Left ventricle myocardium inferior (tissue), 1 donor: ENCODE results near the gene TNXB. TPM values are rescaled to one million over a fixed set of nuclear protein-coding genes. Genes with fewer than 3 reads are reported as not detected.

Experiments
- DNase-seq: peaks from one replicate; pipeline ENCODE4 v3.0.0-alpha.2; 2020
- H3K27ac ChIP-seq: fragments of 200-600 bp; replicated peaks from 2 replicates; pipeline ENCODE4 v1.8.0; 2021
- H3K27me3 ChIP-seq: fragments of 200-600 bp; 2 replicates; pipeline ENCODE4 v1.8.0; 2021; ENCODE audit warnings: low read depth
- H3K36me3 ChIP-seq: fragments of 200-600 bp; 2 replicates; pipeline ENCODE4 v1.8.0; 2021
- H3K4me1 ChIP-seq: fragments of 200-600 bp; 2 replicates; pipeline ENCODE4 v1.8.0; 2021
- H3K4me3 ChIP-seq: fragments of 200-600 bp; 2 replicates; pipeline ENCODE4 v1.8.0; 2021; ENCODE audit warnings: mild to moderate bottlenecking, moderate library complexity
- H3K9me3 ChIP-seq: fragments of 200-600 bp; replicated peaks from 2 replicates; pipeline ENCODE4 v1.8.0; 2021
- intact Hi-C: fragments of 100-400 bp; cut with micrococcal nuclease; formaldehyde crosslinking; loops from one replicate; pipeline ENCODE4 v1.11.0; 2022
- total RNA-seq: library from RNA; stranded (reverse); fragmentation: NEBNext Ultra II Directional; extraction: Animal tissue kit (Norgen Biotek cat#: 25700); gene quantifications from one replicate; pipeline ENCODE4 v1.2.1, GENCODE V29; 2021
- TF ChIP-seq, protein P1 (sequence below): fragments of 200-600 bp; IDR thresholded peaks from 2 replicates; pipeline ENCODE4 v1.8.0; 2021; ENCODE audit warnings: antibody characterized with exemption, mild to moderate bottlenecking, borderline replicate concordance
- donor health status: DM: no; HTN: yes; CAD: no; lungs with severe emphysema.

TNXB gene
- total RNA-seq, 1 donor from 2014 or later, result 73.0 TPM

DNA sequence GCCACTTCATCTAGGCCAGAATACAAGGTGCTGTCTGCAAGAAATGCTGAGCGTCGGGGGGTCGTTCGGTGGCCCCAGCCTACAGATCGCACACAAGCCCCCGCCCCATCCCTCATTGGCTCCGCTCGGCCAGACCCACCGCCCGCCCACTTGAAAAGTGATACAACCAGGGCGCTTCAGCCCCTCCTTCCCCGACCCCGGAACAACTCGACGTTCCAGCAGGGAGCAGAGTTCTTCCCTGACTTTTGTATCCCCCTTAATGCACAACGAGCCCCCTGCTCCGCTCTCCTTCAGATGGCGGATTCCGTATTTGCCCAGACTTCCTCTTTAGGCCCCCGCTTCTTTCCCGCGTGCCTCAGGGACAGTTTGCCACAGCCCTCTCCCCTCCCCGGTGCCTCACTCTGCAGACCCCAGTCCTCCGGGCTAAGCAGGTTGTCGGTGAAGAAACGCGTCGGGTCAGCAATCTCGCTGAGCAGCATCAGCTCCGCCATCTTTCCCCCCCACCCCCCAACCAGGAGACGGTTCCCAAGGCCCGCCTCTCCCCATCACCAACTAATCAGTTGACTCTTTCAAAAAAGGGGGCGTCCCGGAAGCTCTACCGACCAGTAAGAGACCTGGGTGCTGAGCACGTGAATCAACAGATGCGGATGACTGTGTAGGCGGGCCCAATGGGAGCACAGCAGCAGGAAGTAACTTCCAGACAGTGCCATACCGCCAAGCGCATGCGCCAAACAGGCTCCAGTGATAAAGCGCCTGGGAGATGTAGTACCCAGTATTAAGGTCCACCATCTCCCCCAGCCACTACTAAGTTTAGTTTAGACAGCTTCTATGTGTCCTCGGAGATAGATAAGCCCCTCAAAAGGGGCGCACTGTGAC lies 18.8 kb upstream of the TNXB start, which contains the start of gene ATF6B:
TSS of gene ATF6B (minus strand) at position 530 of the 876 bp plus-strand sequence. CDS start at position 491, 39 bp downstream.
- H3K27ac ChIP-seq, result peak within 1 kb of the TSS; percentile 93
- intact Hi-C loops, result no loop called here
- TF ChIP-seq, protein P1, sequence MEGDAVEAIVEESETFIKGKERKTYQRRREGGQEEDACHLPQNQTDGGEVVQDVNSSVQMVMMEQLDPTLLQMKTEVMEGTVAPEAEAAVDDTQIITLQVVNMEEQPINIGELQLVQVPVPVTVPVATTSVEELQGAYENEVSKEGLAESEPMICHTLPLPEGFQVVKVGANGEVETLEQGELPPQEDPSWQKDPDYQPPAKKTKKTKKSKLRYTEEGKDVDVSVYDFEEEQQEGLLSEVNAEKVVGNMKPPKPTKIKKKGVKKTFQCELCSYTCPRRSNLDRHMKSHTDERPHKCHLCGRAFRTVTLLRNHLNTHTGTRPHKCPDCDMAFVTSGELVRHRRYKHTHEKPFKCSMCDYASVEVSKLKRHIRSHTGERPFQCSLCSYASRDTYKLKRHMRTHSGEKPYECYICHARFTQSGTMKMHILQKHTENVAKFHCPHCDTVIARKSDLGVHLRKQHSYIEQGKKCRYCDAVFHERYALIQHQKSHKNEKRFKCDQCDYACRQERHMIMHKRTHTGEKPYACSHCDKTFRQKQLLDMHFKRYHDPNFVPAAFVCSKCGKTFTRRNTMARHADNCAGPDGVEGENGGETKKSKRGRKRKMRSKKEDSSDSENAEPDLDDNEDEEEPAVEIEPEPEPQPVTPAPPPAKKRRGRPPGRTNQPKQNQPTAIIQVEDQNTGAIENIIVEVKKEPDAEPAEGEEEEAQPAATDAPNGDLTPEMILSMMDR, result no peak

DNA sequence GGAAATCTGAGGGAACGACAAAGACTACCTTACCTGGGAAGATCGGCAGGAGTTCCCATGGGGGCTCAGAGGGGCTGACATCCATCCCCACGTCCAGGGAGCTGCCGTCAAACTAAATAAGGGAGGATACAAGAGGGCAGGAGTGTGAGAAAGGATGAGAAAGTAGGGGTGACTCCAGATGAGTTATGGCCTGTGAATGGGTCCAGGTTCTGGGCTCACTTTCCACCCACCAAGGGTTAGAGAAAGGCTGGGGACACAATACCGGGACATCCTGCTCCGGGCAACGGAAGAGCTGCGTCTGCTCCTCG lies 18.2 kb upstream of the TNXB start:
- intact Hi-C loops, result no loop called here
- Histone ChIP-seq H3K36me3 (peaks cover 43% of the 10 kb centered on the region), H3K9me3 (no peaks in the 10 kb centered on the region), H3K4me3 (peak overlapping the region; percentile 84), H3K4me1 (peaks cover 47% of the 10 kb centered on the region), H3K27me3 (no peaks in the 10 kb centered on the region), H3K27ac (peak overlapping the region; percentile 93)
- TF ChIP-seq, protein P1, result no peak
- no peak for DNase-seq

More for the DNA sequence above, 18.8 kb upstream of the TNXB start, which contains the start of gene ATF6B:
- Histone ChIP-seq H3K4me3 (peak within 1 kb of the TSS; percentile 84), H3K27me3 (no peaks in the 10 kb centered on the region), H3K4me1 (peaks cover 47% of the 10 kb centered on the region), H3K36me3 (peaks cover 37% of the 10 kb centered on the region), H3K9me3 (no peaks in the 10 kb centered on the region)
- DNase-seq, result peak; percentile 98

DNA sequence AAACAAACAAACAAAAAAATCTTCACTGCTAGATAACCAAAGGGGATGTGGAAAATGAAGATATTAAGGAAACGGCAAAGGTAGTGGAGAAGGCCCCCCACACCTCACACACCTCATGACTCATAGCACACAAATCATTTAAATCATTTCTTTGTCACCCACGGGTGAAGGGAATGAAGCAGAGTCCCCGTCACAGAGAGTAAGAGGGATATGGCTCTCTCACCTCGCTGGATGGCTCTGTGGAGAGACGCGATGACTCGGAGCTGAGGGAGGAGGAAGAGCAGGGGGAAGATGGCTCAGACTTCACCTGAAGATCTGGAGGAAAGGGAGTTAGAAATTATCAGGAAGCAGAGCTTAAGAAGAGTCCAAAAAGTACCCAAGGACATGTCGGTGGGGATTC lies 17.7 kb upstream of the TNXB start:
- peaks cover 47% of the 10 kb centered on the region for H3K4me1 ChIP-seq
- no peaks in the 10 kb centered on the region for H3K27me3 ChIP-seq
- H3K4me3 ChIP-seq, result peak overlapping the region; percentile 84
- H3K9me3 ChIP-seq, result no peaks in the 10 kb centered on the region
- intact Hi-C loops, result no loop called here
- no peak for DNase-seq
- H3K36me3 ChIP-seq, result peaks cover 48% of the 10 kb centered on the region
- H3K27ac ChIP-seq, result no peak overlapping the region
- TF ChIP-seq, protein P1, result no peak

DNA sequence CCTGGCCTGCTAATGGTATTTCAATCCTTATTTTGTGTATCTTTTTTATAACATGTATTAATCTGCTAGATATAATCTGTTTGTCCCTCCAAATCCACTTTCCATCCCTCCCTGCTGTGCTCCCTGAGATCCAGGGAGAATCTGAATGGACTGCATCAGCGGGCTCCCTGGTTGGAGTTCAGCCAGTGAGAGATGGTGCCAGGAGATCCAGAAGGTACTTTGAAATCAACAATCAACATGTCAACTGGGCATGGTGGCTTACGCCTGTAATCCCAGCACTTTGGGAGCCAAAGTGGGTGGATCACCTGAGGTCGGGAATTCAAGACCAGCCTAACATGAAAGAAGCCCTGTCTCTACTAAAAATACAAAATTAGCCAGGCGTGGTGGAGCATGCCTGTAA lies 14.5 kb upstream of the TNXB start:
- no peak for DNase-seq
- no peaks in the 10 kb centered on the region for H3K27me3 ChIP-seq
- H3K27ac ChIP-seq, result no peak overlapping the region
- peaks cover 78% of the 10 kb centered on the region for H3K36me3 ChIP-seq
- TF ChIP-seq, protein P1, result no peak
- peaks cover 42% of the 10 kb centered on the region for H3K4me1 ChIP-seq
- no peaks in the 10 kb centered on the region for H3K9me3 ChIP-seq
- H3K4me3 ChIP-seq, result no peak overlapping the region
- intact Hi-C loops, result no loop called here

DNA sequence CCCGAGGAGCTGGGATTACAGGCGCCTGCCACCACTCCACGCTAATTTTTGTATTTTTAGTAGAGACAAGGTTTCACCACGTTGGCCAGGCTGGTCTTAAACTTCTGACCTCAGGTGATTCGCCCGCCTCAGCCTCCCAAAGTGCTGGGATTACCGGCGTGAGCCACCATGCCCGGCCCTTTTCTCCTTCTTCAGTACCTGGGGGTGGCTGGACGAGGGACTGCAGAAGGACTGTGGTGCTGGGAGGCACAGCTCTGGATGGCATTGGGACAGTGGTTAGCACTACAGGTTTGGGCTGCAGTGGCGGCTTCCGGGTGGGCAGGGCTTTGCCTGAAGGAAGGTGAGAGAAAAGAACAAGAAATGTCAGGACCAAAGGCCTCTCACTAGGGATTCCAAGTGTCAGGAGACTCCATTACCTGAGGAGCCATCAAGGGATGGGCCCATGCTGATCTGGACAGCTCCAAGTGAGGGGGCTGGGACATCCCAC lies 11.5 kb upstream of the TNXB start:
- Histone ChIP-seq H3K36me3 (peaks cover 98% of the 10 kb centered on the region), H3K27ac (no peak overlapping the region), H3K9me3 (no peaks in the 10 kb centered on the region), H3K4me1 (peaks cover 21% of the 10 kb centered on the region), H3K4me3 (no peak overlapping the region), H3K27me3 (no peaks in the 10 kb centered on the region)
- TF ChIP-seq, protein P1, result no peak
- intact Hi-C loops, result no loop called here
- DNase-seq, result no peak
